Osteoblast (primary cell): ENCODE results near the gene GPR158. TPM values are rescaled to one million over a fixed set of nuclear protein-coding genes. Genes with fewer than 3 reads are reported as not detected.

Experiments used
- DNase-seq: peaks from one replicate; pipeline ENCODE4 v3.0.0; 2011; ENCODE audit warnings: low spot score, mixed read lengths; ENCODE audit not compliant: insufficient read length; ENCODE audit errors: missing footprints
- H2AFZ ChIP-seq: 2 replicates; pipeline ENCODE4 v1.6.0; 2011; ENCODE audit warnings: mild to moderate bottlenecking, low read length
- H3K27ac ChIP-seq: 2 replicates; pipeline ENCODE4 v1.5.1; 2011; ENCODE audit warnings: mild to moderate bottlenecking, low read depth, low read length, moderate library complexity
- H3K27me3 ChIP-seq: 2 replicates; pipeline ENCODE4 v1.6.0; 2012; ENCODE audit warnings: mild to moderate bottlenecking, control low read depth, inconsistent platforms, low read length, moderate library complexity; ENCODE audit not compliant: insufficient read depth
- H3K36me3 ChIP-seq: 2 replicates; pipeline ENCODE4 v1.5.1; 2011; ENCODE audit warnings: mild to moderate bottlenecking, low read length, control low read depth, moderate library complexity; ENCODE audit not compliant: insufficient read depth
- H3K4me1 ChIP-seq: 2 replicates; pipeline ENCODE4 v1.5.1; 2011; ENCODE audit warnings: mild to moderate bottlenecking, low read length, control low read depth, moderate library complexity; ENCODE audit not compliant: insufficient read depth
- H3K4me2 ChIP-seq: 2 replicates; pipeline ENCODE4 v1.6.0; 2011; ENCODE audit warnings: mild to moderate bottlenecking, low read length; ENCODE audit not compliant: insufficient read depth
- H3K4me3 ChIP-seq: fragments of 200-600 bp; sonication (generic); 3 replicates; pipeline ENCODE4 v1.5.1; 2012; ENCODE audit warnings: mild to moderate bottlenecking, low read length, inconsistent platforms; ENCODE audit not compliant: insufficient read depth
- H3K79me2 ChIP-seq: 2 replicates; pipeline ENCODE4 v1.6.0; 2012; ENCODE audit warnings: mild to moderate bottlenecking, low read length, control low read depth, inconsistent platforms; ENCODE audit not compliant: insufficient read depth
- H3K9me3 ChIP-seq: 2 replicates; pipeline ENCODE4 v1.5.1; 2011; ENCODE audit warnings: low read depth, low read length, control low read depth
- H4K20me1 ChIP-seq: 2 replicates; pipeline ENCODE4 v1.6.0; 2012; ENCODE audit warnings: mild to moderate bottlenecking, low read length, control low read depth; ENCODE audit not compliant: insufficient read depth
- CTCF ChIP-seq: IDR thresholded peaks from 2 replicates; pipeline ENCODE4 v1.5.1; 2011; ENCODE audit warnings: mild to moderate bottlenecking, low read depth, low read length, moderate library complexity; ENCODE audit errors: extremely low read depth
- small RNA-seq: library from RNA; depleted of rRNA; stranded (forward); fragments of <200 nt; gene quantifications from one replicate; pipeline ENCODE3, GENCODE V24; 2012
- total RNA-seq: library from RNA; depleted of rRNA; stranded (reverse); fragments of >200 nt; gene quantifications from 2 replicates; pipeline ENCODE4 v1.2.3, GENCODE V29; 2012

Gene GPR158
- total RNA-seq, 1 donor = under 0.01 TPM

DNA sequence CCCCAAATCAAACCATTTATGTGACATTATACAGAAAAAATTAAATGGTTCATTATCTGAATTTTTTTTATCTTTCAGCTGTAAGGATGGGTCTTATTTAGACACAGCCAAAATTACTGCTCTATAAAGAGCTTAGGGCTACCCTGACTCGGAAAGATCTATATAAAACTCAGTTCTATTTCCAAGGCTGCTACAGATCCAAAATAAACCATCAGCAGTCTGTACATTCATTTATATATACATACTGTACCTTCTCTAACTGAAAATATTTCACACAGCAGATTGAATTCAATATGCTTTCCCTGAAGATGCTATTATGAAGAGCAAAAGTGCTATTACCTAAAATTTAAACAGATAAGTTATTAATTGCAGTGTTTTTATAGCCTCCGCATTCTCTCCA, 471.6 kb downstream of the GPR158 start:
- H3K9me3 ChIP-seq = no peaks in the 10 kb centered on the region
- no peaks in the 10 kb centered on the region for H3K4me1 ChIP-seq
- H3K36me3 ChIP-seq = no peaks in the 10 kb centered on the region
- H4K20me1 ChIP-seq = no peaks in the 10 kb centered on the region
- no peak for DNase-seq
- H3K27ac ChIP-seq = no peak overlapping the region
- H3K4me3 ChIP-seq = no peak overlapping the region
- no peak overlapping the region for H3K4me2 ChIP-seq
- no peaks in the 10 kb centered on the region for H3K27me3 ChIP-seq
- no peak for TF ChIP-seq CTCF
- no peak overlapping the region for H2AFZ ChIP-seq
- no peaks in the 10 kb centered on the region for H3K79me2 ChIP-seq

DNA sequence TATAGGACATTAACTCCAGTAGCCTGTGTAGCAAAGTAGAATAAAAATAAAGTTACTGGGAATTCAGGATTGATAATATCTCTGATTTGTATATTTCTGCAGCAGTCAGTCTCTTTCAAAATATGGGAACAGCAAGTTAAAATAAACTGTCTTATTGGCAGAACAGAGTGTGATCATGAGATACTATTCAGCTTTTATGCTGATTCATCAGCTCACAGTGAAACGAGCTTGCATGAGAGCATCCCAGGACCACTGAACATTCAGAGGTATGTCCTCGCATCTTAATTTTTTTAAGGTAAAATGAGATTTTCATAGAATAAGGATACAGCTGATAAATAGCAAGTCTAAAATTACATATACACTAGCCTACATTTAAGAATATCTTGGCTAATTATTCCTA, 476.7 kb downstream of the GPR158 start:
- Histone ChIP-seq H3K27ac (no peak overlapping the region), H3K4me3 (no peak overlapping the region), H3K36me3 (no peaks in the 10 kb centered on the region), H4K20me1 (no peaks in the 10 kb centered on the region), H3K79me2 (no peaks in the 10 kb centered on the region), H2AFZ (no peak overlapping the region), H3K9me3 (no peaks in the 10 kb centered on the region), H3K4me2 (no peak overlapping the region), H3K27me3 (no peaks in the 10 kb centered on the region), H3K4me1 (no peaks in the 10 kb centered on the region)
- no peak for TF ChIP-seq CTCF
- no peak for DNase-seq

Small RNAs within 50 kb of the gene (small RNA-seq; reads per million reads assigned to genes)
- not detected for gene RN7SKP220

Other genes starting within 250 kb of the GPR158 start
- 5.1 and 5.3 TPM in 2 replicates for gene PRTFDC1, start 222.4 kb upstream of the GPR158 start, total RNA-seq
- 0.59 TPM in 1 of 2 replicates, not detected in the other for gene ENKUR, start 158.8 kb upstream of the GPR158 start, total RNA-seq
- 2.9 and 3.2 TPM in 2 replicates for gene THNSL1, start 158.4 kb upstream of the GPR158 start, total RNA-seq